ENCODE measurements around the gene FGF22. TPM values are rescaled to one million over a fixed set of nuclear protein-coding genes. Genes with fewer than 3 reads are reported as not detected.
A peak's percentile ranks its signal among the peaks of the same experiment; 100 is the strongest.

The FGF22 gene
- total and polyA plus RNA-seq, 2 donors (not counting 1 experiment from before 2014, with no cell fraction given), result 0.34 to 2.9 TPM

- peaks cover 37% of the 10 kb centered on the region for H3K4me1 Mint-ChIP-seq
- no peaks in the 10 kb centered on the region for H3K27me3 Mint-ChIP-seq
- peaks cover 33% of the 10 kb centered on the region for H4K20me1 ChIP-seq (ENCODE audit: control insufficient read depth, insufficient read depth, low read length, poor library complexity, severe bottlenecking)
- DNase-seq, result no peak
- H3K4me1 ChIP-seq (ENCODE audit: control insufficient read depth in 2 of 2, insufficient read depth in 2 of 2, low read length in 2 of 2), result peaks cover 25 to 54% of the 10 kb centered on the region in 2 donors
- H3K9me3 ChIP-seq (ENCODE audit: control extremely low read depth in 1 of 3, control insufficient read depth in 2 of 3, insufficient read depth in 1 of 3, low read length in 2 of 3), result peaks cover 0 to 6% (median 0%) of the 10 kb centered on the region in 3 donors
- intact Hi-C loops (cut with micrococcal nuclease), result no loop called here
- TF ChIP-seq EZH2 (IDR thresholded peaks at IDR 0.05; ENCODE audit: borderline replicate concordance, insufficient read depth, low read depth, low read length, poor library complexity, severe bottlenecking) (no peak), CTCF (IDR thresholded peaks at IDR 0.05) (no peak)
- H3K4me3 ChIP-seq (ENCODE audit: control extremely low read depth in 1 of 5, extremely low read depth in 1 of 5, insufficient read depth in 1 of 5, low read depth in 2 of 5, low read length in 4 of 5), result no peak overlapping the region
- peaks cover 0 to 8% of the 10 kb centered on the region in 2 experiments for H3K36me3 ChIP-seq (replicated peaks in 1 of 2; ENCODE audit: control extremely low read depth in 1 of 2, control insufficient read depth in 1 of 2, extremely low read depth in 1 of 2, insufficient read depth in 2 of 2, low read length in 1 of 2)
- no peak overlapping the region for H3K27ac Mint-ChIP-seq
- peaks cover 0 to 2% (median 0%) of the 10 kb centered on the region in 4 experiments for H3K27me3 ChIP-seq (replicated peaks in 1 of 4; ENCODE audit: control extremely low read depth in 1 of 4, control insufficient read depth in 3 of 4, insufficient read depth in 4 of 4, low read length in 3 of 4)
- no peaks in the 10 kb centered on the region for H3K9me3 Mint-ChIP-seq (ENCODE audit: insufficient read depth)
- no peak overlapping the region for H3K9ac ChIP-seq (ENCODE audit: low read length)
- ChIA-PET CTCF (no interaction called here), POLR2A (interaction anchor here (2.6 kb wide), 1 partner anchor 28 kb away, joined by 20 read pairs; the partner anchor contains the start of gene RNF126)
- no peak overlapping the region for H3K4me2 ChIP-seq (replicated peaks; ENCODE audit: low read depth, low read length, poor library complexity, severe bottlenecking)
- H2AFZ ChIP-seq (ENCODE audit: insufficient read depth, low read depth, low read length, poor library complexity, severe bottlenecking), result no peak overlapping the region
- no peak overlapping the region for H3K27ac ChIP-seq (ENCODE audit: low read length in 2 of 2)
- peaks cover 42% of the 10 kb centered on the region for H3K79me2 ChIP-seq (ENCODE audit: control insufficient read depth, insufficient read depth, low read length)
- WGBS (ENCODE audit: insufficient coverage), result 94% methylated on average over 15 of the region's 16 CpGs
- ATAC-seq (ENCODE audit: low read depth), result no peak
- no peak overlapping the region for H3K4me3 Mint-ChIP-seq
Observed at GRCh38 chr19:634975-635652, 4.6 kb upstream of the FGF22 start.

DNA sequence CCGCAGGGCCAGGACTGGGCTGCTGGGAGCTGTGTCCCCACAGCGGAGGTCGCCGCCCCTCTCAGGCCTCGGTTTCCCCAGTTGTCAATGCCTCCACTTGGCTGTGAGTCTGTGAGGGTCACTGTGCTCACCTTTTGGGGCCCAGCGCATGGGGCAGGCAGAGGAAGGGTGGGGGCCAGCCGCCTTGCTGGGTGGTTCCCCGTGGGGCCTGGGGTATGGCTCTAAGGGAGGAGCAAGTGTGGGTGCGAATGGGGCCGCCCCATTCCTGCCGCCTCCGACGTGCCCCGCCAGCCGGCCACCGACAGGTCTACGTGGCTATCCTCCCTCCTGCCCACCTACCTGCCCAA lies 800 bp upstream of the FGF22 start:
- intact Hi-C loops (cut with micrococcal nuclease), result loop anchor here (1.0 kb wide), 1 partner anchor 24 kb away; the partner anchor contains the start of gene RNF126
- POLR2A ChIA-PET, result no interaction called here

More for the DNA sequence above, 800 bp upstream of the FGF22 start:
- Histone ChIP-seq H4K20me1 (ENCODE audit: control insufficient read depth, insufficient read depth, low read length, poor library complexity, severe bottlenecking) (peaks cover 16% of the 10 kb centered on the region), H2AFZ (ENCODE audit: insufficient read depth, low read depth, low read length, poor library complexity, severe bottlenecking) (peak overlapping the region; percentile 48), H3K4me1 (ENCODE audit: control insufficient read depth in 2 of 2, insufficient read depth in 2 of 2, low read length in 2 of 2) (peaks cover 16 to 45% of the 10 kb centered on the region in 2 donors), H3K27me3 (replicated peaks in 1 of 4; ENCODE audit: control extremely low read depth in 1 of 4, control insufficient read depth in 3 of 4, insufficient read depth in 4 of 4, low read length in 3 of 4) (peaks cover 0 to 2% (median 0%) of the 10 kb centered on the region in 4 experiments), H3K27ac (ENCODE audit: low read length in 2 of 2) (no peak overlapping the region), H3K4me3 (ENCODE audit: control extremely low read depth in 1 of 5, extremely low read depth in 1 of 5, insufficient read depth in 1 of 5, low read depth in 2 of 5, low read length in 4 of 5) (peak overlapping the region in 3 of 5 experiments; percentile 33 to 57 (median 48)), H3K79me2 (ENCODE audit: control insufficient read depth, insufficient read depth, low read length) (peaks cover 11% of the 10 kb centered on the region), H3K9ac (ENCODE audit: low read length) (peak overlapping the region; percentile 50), H3K36me3 (replicated peaks in 1 of 2; ENCODE audit: control extremely low read depth in 1 of 2, control insufficient read depth in 1 of 2, extremely low read depth in 1 of 2, insufficient read depth in 2 of 2, low read length in 1 of 2) (no peaks in the 10 kb centered on the region), H3K4me2 (replicated peaks; ENCODE audit: low read depth, low read length, poor library complexity, severe bottlenecking) (peak overlapping the region; percentile 79), H3K9me3 (ENCODE audit: control extremely low read depth in 1 of 3, control insufficient read depth in 2 of 3, insufficient read depth in 1 of 3, low read length in 2 of 3) (peaks cover 0 to 6% (median 0%) of the 10 kb centered on the region in 3 donors)
- Mint-ChIP-seq H3K27me3 (no peaks in the 10 kb centered on the region), H3K4me1 (peaks cover 19% of the 10 kb centered on the region), H3K27ac (no peak overlapping the region), H3K9me3 (ENCODE audit: insufficient read depth) (no peaks in the 10 kb centered on the region), H3K4me3 (peak overlapping the region; percentile 90)
- WGBS (ENCODE audit: insufficient coverage), result 70% methylated on average over 13 of the region's 17 CpGs
- TF ChIP-seq CTCF (IDR thresholded peaks at IDR 0.05) (no peak), EZH2 (IDR thresholded peaks at IDR 0.05; ENCODE audit: borderline replicate concordance, insufficient read depth, low read depth, low read length, poor library complexity, severe bottlenecking) (no peak)
- no peak for DNase-seq
- ATAC-seq (ENCODE audit: low read depth), result no peak
- CTCF ChIA-PET, result no interaction called here

Data from B cell (primary cell).